ENCODE results near the gene SVIL. TPM values are rescaled to one million over a fixed set of nuclear protein-coding genes. Genes with fewer than 3 reads are reported as not detected.
"Not testable (repeated sequence)": the region's sequence is repeated elsewhere in the genome, so short reads cannot be mapped to it uniquely, and the experiment has no call there.

SVIL gene
- total RNA-seq, 1 donor, result 36.9 TPM

GRCh38 chr10:29491918-29492317 is 142.9 kb downstream of the SVIL start:
- H3K36me3 ChIP-seq (ENCODE audit: insufficient read depth, low read length), result peaks cover 32% of the 10 kb centered on the region
- no peaks in the 10 kb centered on the region for H3K9me3 ChIP-seq (ENCODE audit: low read depth, low read length)
- no peaks in the 10 kb centered on the region for H3K79me2 ChIP-seq (ENCODE audit: insufficient read depth, low read length)
- DNase-seq (ENCODE audit: insufficient read length, low spot score, missing footprints), result no peak
- no peaks in the 10 kb centered on the region for H4K20me1 ChIP-seq (ENCODE audit: insufficient read depth, low read length)
- H3K4me3 ChIP-seq (ENCODE audit: insufficient read depth, low read length), result no peak overlapping the region
- no peak overlapping the region for H3K27ac ChIP-seq (ENCODE audit: low read depth, low read length)
- H3K27me3 ChIP-seq (ENCODE audit: insufficient read depth, low read length), result no peaks in the 10 kb centered on the region
- TF ChIP-seq CTCF (IDR thresholded peaks at IDR 0.05; ENCODE audit: extremely low read depth, low read depth, low read length), result no peak
- H3K4me2 ChIP-seq (ENCODE audit: insufficient read depth, low read length), result no peak overlapping the region
- H2AFZ ChIP-seq (ENCODE audit: low read length), result no peak overlapping the region
- H3K4me1 ChIP-seq (ENCODE audit: insufficient read depth, low read length), result peaks cover 4% of the 10 kb centered on the region

GRCh38 chr10:29490781-29491280 is 143.9 kb downstream of the SVIL start:
- not testable (repeated sequence) for H4K20me1 ChIP-seq (ENCODE audit: insufficient read depth, low read length); H3K27ac ChIP-seq (ENCODE audit: low read depth, low read length); H3K4me3 ChIP-seq (ENCODE audit: insufficient read depth, low read length); H3K4me1 ChIP-seq (ENCODE audit: insufficient read depth, low read length); H3K27me3 ChIP-seq (ENCODE audit: insufficient read depth, low read length); H3K79me2 ChIP-seq (ENCODE audit: insufficient read depth, low read length); H2AFZ ChIP-seq (ENCODE audit: low read length); DNase-seq (ENCODE audit: insufficient read length, low spot score, missing footprints); H3K9me3 ChIP-seq (ENCODE audit: low read depth, low read length); H3K4me2 ChIP-seq (ENCODE audit: insufficient read depth, low read length)
- peaks cover 42% of the 10 kb centered on the region for H3K36me3 ChIP-seq (ENCODE audit: insufficient read depth, low read length)

- peaks cover 41% of the 10 kb centered on the region for H3K36me3 ChIP-seq (ENCODE audit: insufficient read depth, low read length)
- H2AFZ ChIP-seq (ENCODE audit: low read length); H3K4me3 ChIP-seq (ENCODE audit: insufficient read depth, low read length); H3K27me3 ChIP-seq (ENCODE audit: insufficient read depth, low read length); H3K4me1 ChIP-seq (ENCODE audit: insufficient read depth, low read length); H3K9me3 ChIP-seq (ENCODE audit: low read depth, low read length); H4K20me1 ChIP-seq (ENCODE audit: insufficient read depth, low read length); H3K79me2 ChIP-seq (ENCODE audit: insufficient read depth, low read length); DNase-seq (ENCODE audit: insufficient read length, low spot score, missing footprints); H3K4me2 ChIP-seq (ENCODE audit: insufficient read depth, low read length); H3K27ac ChIP-seq (ENCODE audit: low read depth, low read length): not testable (repeated sequence)
These were observed 146.3 kb downstream of the SVIL start for GRCh38 chr10:29488471-29488870.

- not testable (repeated sequence) for DNase-seq (ENCODE audit: insufficient read length, low spot score, missing footprints); H3K4me2 ChIP-seq (ENCODE audit: insufficient read depth, low read length); H3K27ac ChIP-seq (ENCODE audit: low read depth, low read length); H3K4me1 ChIP-seq (ENCODE audit: insufficient read depth, low read length); H3K4me3 ChIP-seq (ENCODE audit: insufficient read depth, low read length); H3K27me3 ChIP-seq (ENCODE audit: insufficient read depth, low read length); H4K20me1 ChIP-seq (ENCODE audit: insufficient read depth, low read length); H3K79me2 ChIP-seq (ENCODE audit: insufficient read depth, low read length); H3K9me3 ChIP-seq (ENCODE audit: low read depth, low read length); H2AFZ ChIP-seq (ENCODE audit: low read length)
- TF ChIP-seq CTCF (IDR thresholded peaks at IDR 0.05; ENCODE audit: extremely low read depth, low read depth, low read length), result peak; percentile 29
- peaks cover 40% of the 10 kb centered on the region for H3K36me3 ChIP-seq (ENCODE audit: insufficient read depth, low read length)
These were observed 146.9 kb downstream of the SVIL start for GRCh38 chr10:29487884-29488266.

- not testable (repeated sequence) for H3K9me3 ChIP-seq (ENCODE audit: low read depth, low read length); H3K79me2 ChIP-seq (ENCODE audit: insufficient read depth, low read length); H3K4me2 ChIP-seq (ENCODE audit: insufficient read depth, low read length); H2AFZ ChIP-seq (ENCODE audit: low read length); H3K27ac ChIP-seq (ENCODE audit: low read depth, low read length); H4K20me1 ChIP-seq (ENCODE audit: insufficient read depth, low read length); DNase-seq (ENCODE audit: insufficient read length, low spot score, missing footprints); H3K27me3 ChIP-seq (ENCODE audit: insufficient read depth, low read length); H3K4me3 ChIP-seq (ENCODE audit: insufficient read depth, low read length)
- peaks cover 36% of the 10 kb centered on the region for H3K36me3 ChIP-seq (ENCODE audit: insufficient read depth, low read length)
- peaks cover 15% of the 10 kb centered on the region for H3K4me1 ChIP-seq (ENCODE audit: insufficient read depth, low read length)
These were observed 147.5 kb downstream of the SVIL start for GRCh38 chr10:29487032-29487883.
